Stimulated activated CD4-positive, alpha-beta T cell treated with anti-CD3 and anti-CD28 coated beads, TNF-alpha, amount 100 ng/mL, for 1 hour (primary cell): ENCODE measurements around the gene MTF2.

Experiments
- DNase-seq, 3 donors: peaks; one replicate each; pipeline ENCODE4 v3.0.0-alpha.2; 2020; ENCODE audit warnings: low read depth in 3 of 3, low spot score in 1 of 3

Gene MTF2

GRCh38 chr1:93082313-93082712 is 3.2 kb downstream of the MTF2 start:
- no peak for DNase-seq

- no peak for DNase-seq
Observed at GRCh38 chr1:93083979-93084378, 4.9 kb downstream of the MTF2 start.

- DNase-seq = no peak
Observed at GRCh38 chr1:93087532-93087931, 8.4 kb downstream of the MTF2 start.

- DNase-seq = no peak
Observed at GRCh38 chr1:93093332-93094006, 14.4 kb downstream of the MTF2 start.

- DNase-seq = no peak
Observed at GRCh38 chr1:93095804-93096585, 16.9 kb downstream of the MTF2 start.

- DNase-seq = no peak
Observed at GRCh38 chr1:93102142-93102541, 23.1 kb downstream of the MTF2 start.

GRCh38 chr1:93106226-93106625 is 27.1 kb downstream of the MTF2 start:
- DNase-seq = no peak

- no peak for DNase-seq
Observed at GRCh38 chr1:93107395-93107794, 28.3 kb downstream of the MTF2 start.

- DNase-seq = no peak
Observed at GRCh38 chr1:93108335-93108734, 29.3 kb downstream of the MTF2 start.

- DNase-seq = no peak
Observed at GRCh38 chr1:93109578-93109977, 30.5 kb downstream of the MTF2 start.

- no peak for DNase-seq
Observed at GRCh38 chr1:93111065-93111464, 32.0 kb downstream of the MTF2 start.

GRCh38 chr1:93111561-93111960 is 32.5 kb downstream of the MTF2 start:
- DNase-seq = no peak

- no peak for DNase-seq
Observed at GRCh38 chr1:93113127-93113526, 34.0 kb downstream of the MTF2 start.

GRCh38 chr1:93114391-93114790 is 35.3 kb downstream of the MTF2 start:
- DNase-seq = no peak

- no peak for DNase-seq
Observed at GRCh38 chr1:93120614-93121013, 41.5 kb downstream of the MTF2 start.

GRCh38 chr1:93123201-93123783 is 44.2 kb downstream of the MTF2 start:
- DNase-seq = no peak

GRCh38 chr1:93124556-93125355 is 45.7 kb downstream of the MTF2 start:
- DNase-seq = no peak

GRCh38 chr1:93129507-93130099 is 50.5 kb downstream of the MTF2 start:
- no peak for DNase-seq

- DNase-seq = no peak
Observed at GRCh38 chr1:93132638-93133037, 53.6 kb downstream of the MTF2 start.

- DNase-seq = no peak
Observed at GRCh38 chr1:93136445-93136844, 57.4 kb downstream of the MTF2 start.

- DNase-seq = no peak
Observed at GRCh38 chr1:93137604-93138292, 58.7 kb downstream of the MTF2 start.
